DOHH2 (cell line): ENCODE results near the gene OLFM1.

Experiments used
- EZH2phosphoT487 ChIP-seq: fragments of 200-600 bp; sonication (generic); IDR thresholded peaks from 2 replicates; pipeline ENCODE4 v1.6.1; 2017; ENCODE audit warnings: borderline replicate concordance, mild to moderate bottlenecking, antibody characterized with exemption, low read length, moderate library complexity, mixed read lengths
- TF ChIP-seq, protein P1 (sequence below): fragments of 200-600 bp; sonication (generic); IDR thresholded peaks from one replicate; pipeline ENCODE4 v1.5.1; 2014; ENCODE audit warnings: antibody characterized with exemption, mild to moderate bottlenecking, low read depth, low read length; ENCODE audit not compliant: poor library complexity, severe bottlenecking

DNA sequence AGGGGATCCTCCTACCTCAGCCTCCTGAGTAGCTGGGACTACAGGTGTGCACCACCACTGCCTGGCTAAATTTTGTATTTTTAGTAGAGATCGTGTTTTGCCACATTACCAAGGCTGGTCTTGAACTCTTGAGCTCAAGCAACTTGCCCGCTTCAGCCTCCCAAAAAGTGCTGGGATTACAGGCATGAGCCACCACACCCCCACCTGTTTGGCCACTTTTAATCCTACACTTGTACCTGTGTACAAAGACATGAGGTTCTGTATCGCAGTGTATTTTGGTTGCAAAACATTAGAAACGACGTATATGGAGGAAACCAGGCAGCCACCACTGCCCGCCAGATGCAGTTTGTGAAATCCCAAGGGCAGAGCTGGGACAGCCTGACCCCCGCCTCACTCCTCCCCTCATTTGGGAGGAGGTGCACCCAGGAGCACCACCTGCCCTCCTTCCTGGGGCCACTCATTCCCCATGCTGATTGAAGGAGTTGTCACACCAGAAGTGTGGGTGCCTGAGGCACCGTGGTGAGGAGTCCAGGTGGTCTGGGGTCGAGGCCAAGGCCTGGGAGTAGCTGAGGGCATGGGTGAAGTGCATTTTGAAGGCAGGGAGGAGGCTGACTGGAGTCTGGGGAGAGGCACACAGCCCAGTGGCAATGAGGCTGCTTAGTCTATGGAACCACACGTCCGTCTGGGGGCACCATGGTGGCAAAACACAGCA, 39.3 kb upstream of the OLFM1 start:
- TF ChIP-seq, protein P1, sequence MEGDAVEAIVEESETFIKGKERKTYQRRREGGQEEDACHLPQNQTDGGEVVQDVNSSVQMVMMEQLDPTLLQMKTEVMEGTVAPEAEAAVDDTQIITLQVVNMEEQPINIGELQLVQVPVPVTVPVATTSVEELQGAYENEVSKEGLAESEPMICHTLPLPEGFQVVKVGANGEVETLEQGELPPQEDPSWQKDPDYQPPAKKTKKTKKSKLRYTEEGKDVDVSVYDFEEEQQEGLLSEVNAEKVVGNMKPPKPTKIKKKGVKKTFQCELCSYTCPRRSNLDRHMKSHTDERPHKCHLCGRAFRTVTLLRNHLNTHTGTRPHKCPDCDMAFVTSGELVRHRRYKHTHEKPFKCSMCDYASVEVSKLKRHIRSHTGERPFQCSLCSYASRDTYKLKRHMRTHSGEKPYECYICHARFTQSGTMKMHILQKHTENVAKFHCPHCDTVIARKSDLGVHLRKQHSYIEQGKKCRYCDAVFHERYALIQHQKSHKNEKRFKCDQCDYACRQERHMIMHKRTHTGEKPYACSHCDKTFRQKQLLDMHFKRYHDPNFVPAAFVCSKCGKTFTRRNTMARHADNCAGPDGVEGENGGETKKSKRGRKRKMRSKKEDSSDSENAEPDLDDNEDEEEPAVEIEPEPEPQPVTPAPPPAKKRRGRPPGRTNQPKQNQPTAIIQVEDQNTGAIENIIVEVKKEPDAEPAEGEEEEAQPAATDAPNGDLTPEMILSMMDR = no peak
- TF ChIP-seq EZH2phosphoT487 = no peak
